Measurements from ENCODE around the gene PANK1.
"Not testable (repeated sequence)": the region's sequence is repeated elsewhere in the genome, so short reads cannot be mapped to it uniquely, and the experiment has no call there.

Gene PANK1

DNA sequence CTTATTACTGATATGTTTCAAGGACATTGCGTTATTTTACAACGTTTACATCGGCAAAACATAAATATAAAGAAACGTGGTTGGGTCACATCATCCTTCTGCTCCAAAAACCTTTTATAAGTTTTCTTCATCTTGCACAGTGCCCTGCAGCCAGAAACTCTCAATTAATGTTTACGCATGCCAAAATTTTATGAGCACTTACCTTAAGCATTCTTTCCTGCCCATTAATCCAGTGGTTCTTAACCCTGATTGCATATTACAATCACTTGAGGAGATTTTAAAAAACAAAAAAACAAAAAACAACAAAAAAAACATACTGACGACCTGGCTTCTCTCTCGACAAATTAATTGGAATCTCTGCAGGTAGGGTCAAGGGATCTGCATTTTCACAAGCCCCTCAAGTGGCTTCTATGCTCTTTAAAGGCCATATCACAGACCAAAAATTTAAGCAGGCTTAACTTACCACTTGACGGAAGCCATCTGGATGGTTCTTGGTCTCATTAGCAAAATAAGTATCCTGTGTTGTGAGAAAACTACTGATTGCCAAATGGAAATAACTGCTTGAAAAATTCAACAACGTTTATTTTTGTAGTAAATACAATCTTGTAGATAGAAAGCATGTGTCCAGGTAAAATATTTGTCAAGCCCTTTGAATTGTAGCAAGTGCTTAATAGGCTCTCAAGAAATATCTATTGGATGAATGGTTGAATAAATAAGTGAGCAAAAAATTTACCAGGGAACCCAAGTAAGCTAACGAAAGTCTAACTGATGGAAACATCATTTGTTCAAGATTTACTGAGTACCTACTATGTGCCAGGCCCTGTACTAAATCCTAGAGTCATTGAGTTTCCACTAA, 78.7 kb downstream of the PANK1 start:
- no peak for DNase-seq

DNA sequence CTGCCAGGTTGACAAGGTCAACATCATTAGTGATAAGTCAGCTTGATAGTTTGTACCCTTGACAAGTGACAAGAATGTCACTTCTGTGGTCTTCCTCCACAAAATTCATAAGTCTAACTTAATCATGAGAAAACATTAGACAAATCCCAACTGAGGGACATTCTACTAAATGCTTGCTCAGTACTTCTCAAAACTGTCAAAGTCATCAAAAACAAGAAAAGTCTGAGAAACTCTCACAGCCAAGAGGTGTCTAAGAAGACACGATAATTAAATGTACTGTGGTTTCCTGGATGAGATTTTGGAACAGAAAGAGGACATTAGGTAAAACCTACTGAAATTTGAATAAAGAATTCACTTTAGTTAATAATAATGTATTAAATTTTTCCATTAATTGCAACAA, 79.9 kb downstream of the PANK1 start:
- no peak for DNase-seq

DNA sequence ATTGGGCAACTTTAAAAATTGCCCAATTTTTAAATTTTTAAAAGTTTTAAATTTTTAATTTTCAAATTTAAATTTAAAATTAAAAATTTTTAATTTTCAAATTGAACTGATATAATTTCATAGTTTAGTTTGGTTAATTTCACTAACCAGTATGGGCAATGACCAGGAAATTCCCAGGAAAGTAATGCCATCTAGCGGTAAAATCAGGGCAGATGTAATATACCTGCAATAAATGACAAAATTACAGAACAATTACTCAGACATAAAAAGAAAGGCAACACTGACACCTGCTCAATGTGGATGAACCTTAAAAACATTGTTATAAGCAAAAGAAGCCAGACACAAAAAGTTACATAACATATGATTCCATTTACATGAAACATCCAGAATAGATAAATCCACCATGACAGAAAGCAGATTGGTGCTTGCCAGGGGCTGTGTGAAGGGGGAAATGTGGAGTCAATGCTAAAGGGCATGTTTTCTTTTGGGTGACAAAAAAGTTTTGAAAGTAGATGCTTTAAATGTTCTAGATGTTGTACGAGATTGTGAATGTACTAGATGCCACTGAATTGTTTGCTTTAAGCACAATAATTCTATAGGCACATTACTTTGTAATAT, 81.1 kb downstream of the PANK1 start:
- DNase-seq = no peak

DNA sequence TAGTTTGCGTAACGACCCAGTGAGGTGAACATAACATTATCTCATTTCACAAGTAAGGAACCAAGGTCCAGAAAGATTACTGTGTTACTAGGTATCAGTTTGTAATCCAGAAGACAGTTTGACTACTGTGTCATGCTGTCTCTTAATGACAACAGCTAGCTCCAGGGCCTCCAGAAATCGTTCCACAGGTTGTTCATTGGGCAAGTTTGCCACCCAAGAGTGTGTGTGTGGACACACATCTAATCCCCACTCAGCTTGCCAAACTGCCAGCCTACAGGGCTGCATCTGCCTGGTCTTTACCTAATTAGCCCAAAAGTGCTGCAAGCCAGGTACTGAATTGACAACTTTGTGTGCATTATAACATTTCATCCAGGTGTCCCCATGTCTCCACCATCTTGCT, 81.7 kb downstream of the PANK1 start:
- no peak for DNase-seq

DNA sequence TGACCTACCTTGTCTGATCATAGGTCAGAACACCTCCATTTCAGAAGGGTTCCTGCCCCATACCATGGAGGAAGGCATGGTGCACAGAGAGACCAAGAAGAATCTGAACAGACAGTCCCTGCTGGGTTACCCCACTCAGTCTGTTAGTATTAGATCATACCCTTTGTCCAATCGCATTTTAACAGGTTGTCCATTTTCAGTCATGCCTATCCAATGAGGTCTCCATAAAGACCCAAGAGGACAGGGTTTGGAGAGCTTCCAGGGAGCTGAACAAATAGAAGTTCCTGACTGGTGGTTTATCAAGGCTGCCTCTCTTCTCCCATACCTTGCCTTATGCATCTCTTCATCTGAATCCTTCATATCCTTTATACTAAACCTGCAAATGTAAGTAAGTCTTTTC, 88.4 kb downstream of the PANK1 start:
- DNase-seq = no peak

DNA sequence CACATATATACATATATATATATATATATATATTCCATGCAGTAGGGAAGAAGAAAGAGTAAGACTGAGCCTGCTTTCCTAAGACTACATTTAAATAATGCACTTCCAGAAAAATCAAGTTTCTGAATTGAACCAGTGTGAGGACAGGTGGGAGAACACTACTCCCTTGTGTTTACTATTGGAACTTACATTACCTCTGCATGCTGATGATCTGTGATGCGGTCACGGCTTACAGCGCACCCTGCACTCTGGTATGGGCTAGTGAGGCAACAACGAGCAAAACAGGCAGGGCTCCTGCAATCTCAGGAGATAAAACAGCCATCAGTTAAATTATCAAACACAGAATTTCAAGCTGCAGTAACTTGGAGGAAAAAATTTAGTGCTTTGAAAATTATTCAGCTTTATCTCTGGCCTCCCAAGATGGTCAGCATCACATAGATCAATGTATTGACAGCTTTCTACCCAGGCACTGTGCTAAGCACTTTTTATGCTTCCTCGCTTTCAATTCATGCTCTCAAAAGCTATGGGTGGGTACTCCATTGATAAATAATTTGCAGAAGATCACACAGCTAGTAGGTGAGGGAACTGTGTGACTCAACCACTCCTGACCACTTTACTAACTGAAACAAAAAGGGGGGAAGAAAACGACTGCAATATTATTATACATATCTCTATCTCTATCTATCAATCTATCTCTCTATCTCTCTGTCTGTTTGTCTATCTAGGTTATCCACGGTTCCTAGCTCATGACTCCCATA, 89.2 kb downstream of the PANK1 start:
- DNase-seq = no peak

DNA sequence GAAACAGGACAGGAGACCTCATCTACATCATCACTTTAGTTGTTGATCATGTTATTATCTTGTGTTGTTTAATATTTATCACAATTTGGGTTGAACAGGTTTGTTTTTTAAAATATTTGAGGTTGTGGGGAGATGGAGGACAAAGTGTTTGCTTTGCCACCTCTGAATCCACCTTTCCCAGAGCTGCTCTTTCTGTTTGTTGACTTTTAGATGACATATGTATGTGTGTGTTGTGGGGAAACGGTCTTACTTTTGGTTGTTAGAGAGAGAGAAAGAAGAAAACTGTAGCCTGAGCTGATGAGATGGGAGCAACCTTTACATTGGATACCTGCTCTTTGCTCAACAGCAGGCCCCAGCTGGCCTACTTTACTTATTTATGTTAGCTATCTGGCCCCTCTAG, 90.6 kb downstream of the PANK1 start:
- no peak for DNase-seq

DNA sequence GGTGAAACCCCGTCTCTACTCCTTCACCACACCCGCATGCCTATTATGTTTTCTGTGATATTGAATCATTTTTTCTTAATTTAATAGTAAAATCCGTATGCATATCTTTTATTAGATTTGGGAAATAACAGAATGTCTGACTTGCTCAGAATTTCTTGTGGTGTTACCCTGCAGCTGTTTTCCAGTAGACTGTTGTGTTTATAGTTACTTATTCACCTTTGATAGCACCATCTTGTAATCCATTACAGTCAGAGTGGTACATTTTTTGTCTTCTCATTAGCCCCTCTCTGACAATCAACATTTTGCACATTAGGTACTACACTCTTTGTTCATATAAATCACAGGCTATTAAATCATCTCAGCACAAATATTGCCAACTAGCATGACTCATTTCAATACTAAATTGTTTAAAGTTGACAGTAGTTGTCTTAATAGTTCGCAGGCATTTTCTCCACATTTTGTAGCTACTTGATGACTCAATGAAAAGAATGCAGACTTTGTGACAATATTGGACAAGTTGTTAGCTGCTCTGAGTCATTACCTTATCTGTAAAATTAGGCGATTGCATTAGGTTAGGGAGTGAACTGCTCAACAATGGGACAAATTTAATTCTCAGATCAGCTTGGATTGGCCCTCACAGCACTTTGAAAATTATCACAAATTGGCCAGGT, 91.8 kb downstream of the PANK1 start:
- no peak for DNase-seq

DNA sequence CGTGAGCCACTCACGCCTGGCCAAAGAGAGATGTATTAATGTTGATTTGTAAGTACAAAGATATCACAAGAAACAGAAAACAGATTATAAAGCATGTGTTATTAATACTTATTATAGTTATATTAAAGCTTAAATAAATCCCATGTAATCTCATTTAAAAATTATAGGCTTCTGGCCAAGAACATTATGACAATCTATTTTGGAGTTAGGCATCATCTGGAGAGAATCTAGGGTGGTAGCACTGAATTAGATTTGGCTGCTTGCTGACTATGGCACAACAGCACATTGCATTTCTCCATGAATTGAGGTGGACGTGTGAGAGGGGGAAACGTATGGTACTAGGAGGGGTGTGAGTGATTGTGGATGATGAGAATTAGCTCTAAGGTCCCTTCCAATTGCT, 92.8 kb downstream of the PANK1 start:
- no peak for DNase-seq

DNA sequence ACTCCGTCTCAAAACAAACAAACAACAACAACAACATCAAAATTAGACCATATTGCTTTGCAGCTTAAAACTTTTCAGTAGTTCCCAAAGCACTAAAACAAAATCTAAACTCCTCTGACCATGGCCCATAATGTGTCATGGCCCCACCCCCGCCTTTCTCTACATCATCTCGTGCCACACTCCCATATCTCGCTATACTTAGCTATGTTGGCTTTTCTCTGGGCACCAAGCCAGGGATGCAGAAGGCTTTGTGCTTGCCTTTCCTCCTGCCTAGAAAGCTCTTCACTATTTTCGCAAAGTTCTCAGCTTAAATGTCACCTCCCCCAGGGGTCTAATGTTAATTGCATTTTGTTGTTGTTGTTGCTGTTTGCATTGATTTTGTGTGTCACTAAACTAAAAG, 94.5 kb downstream of the PANK1 start:
- DNase-seq = no peak

DNA sequence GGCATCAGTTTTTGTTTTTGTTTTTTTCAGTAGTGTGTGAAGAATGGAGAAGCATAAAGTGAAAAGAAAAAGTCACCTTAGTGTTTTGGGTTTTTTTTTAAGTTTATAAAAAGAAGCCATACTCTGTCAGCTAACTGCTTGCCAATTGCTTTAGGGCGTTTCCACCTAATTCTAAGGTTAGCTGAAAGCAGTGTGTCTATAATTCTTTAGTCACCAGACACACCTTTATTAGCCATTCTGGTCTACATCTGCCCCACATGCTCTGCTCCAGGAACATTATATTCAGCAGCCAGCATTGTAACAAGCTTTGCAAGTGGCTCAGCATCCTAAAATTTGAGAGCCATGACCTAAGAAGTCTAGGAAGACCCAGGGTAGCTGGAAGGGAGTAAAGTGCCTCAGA, 95.5 kb downstream of the PANK1 start:
- DNase-seq = no peak

DNA sequence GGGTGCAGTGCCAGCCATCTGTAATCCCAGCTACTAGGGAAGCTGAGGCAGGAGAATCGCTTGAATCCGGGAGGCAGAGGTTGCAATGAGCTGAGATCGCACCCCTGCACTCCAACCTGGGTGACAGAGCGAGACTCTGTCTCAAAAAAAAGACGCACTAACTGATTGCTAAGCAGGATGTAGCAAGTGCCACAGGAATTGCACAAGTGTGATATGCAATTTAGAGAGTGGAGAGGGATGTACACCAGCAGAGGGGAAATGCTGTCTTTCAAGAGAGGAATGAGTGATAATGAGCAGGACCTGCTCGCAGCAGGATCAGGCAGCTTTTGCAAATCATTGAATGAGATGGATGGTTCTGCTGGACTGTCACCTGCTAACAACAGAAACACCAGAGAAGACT, 96.4 kb downstream of the PANK1 start:
- DNase-seq = no peak

DNA sequence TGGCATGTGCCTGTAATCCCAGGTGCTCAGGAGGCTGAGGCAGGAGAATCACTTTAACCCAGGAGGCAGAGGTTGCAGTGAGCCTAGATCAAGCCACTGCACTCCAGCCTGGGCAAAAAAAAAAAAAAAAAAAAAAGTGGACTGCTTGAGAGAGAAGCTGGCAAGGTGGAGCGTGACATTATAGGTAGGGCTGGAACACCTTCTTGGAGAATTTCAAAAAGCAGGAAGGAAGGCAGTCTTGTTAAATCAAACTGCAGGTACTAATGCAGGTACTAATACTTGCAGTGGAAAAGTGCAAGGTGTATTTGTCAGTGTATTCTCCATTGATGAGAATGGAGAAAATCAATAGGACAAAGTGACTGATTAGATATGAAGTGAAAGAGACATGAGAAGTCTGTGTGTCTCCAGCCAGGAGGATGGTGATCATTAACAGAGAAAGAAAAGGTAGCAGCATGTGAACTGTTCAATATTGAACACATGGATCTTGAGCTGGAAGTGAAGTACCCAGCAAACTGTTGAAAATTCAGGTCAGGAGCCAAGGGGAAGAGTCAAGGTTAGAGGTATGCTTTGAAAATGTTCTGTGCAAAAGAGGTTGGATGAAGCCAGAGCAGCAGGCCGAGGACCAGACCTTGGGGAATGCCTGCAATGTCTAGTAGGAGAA, 97.1 kb downstream of the PANK1 start:
- no peak for DNase-seq

DNA sequence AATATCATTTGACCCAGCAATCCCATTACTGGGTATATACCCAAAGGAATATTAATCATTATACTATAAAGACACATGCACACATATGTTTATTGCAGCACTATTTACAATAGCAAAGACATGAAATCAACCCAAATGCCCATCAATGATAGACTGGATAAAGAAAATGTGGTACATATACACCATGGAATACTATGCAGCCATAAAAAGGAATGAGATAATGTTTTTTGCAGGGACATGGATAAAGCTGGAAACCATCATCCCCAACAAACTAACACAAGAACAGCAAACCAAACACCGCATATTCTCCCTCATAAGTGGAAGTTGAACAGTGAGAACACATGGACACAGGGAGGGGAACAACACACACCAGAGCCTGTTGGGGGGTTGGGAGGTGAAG, 98.4 kb downstream of the PANK1 start:
- DNase-seq = not testable (repeated sequence)

DNA sequence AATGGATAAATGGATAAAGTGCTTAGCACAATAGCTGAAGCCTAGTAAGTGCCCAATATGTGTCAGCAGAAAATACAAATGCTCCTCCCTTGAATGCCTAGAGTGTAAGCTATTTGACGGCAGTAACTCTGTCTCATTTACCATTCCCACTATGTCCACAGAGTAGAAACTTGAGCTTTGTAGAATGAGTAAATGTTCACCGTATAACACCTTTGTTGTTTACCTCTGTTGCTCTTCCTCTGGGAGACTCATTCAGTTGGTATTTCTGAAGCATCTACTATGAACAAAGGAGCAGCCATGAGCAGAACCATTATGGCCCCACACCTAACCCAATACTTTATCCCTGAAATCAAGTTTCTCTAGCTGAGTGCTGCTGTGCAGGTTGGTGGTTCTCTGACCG, 101.2 kb downstream of the PANK1 start:
- no peak for DNase-seq

DNA sequence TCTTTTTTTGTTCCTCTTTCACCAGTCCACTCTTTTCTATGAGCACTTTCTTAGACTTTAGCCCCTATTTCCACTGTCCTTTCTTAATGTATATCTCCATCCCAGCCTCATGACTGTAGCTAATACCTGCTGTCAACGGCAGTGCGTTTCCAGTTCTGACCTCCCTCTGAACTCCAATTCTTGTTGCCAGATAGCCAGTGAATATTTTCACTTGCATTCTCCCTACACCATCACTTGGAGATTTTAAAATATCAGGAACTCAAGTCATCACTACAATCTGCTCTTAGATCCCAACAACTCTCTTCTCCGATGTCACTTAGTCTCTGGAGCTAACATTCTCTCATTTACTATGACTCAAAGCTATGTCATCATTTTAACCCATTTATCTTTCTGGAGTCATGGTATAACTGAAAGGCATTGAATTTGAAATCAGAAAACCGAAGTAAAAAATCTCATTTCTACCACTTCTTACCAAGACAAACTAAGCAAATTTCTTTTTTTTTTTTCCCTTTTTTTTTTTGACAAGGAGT, 104.6 kb downstream of the PANK1 start:
- no peak for DNase-seq

DNA sequence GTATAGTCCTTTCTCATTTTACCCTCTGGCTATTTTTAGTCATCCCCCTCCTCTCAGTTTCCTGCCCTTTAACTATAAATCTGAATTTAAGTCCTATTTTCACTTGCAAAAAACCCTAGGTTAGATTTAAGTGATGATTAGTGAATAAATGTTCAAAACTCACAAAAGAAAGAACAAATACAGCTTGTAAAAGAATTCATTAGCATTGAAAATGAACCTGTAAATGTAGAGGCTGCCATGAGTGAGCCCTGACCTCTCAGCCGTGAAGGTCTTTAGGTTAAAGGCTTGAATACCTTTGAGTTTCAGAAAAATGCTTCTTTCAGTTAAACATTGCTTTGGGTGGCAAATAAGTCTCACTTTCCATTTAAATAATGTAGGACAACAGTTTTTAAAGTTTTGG, 107.7 kb downstream of the PANK1 start:
- DNase-seq = no peak

DNA sequence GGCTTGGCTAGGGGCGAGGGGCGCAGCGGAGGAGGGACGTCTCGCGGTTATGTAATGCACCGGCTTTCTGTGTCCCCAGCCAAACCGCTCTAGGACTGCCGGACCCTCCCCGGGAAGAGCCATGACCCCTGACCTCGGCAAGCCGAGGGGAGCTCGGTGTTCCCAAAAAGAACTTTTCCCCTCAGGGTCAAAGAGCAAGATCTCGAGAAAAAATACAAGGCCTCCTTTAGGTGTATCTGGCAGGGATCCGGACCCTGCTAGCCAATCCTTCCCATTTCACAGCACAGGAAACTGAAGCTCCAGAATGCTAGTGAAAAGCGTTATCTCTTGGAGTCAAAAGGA, 109.1 kb downstream of the PANK1 start:
- no peak for DNase-seq

DNA sequence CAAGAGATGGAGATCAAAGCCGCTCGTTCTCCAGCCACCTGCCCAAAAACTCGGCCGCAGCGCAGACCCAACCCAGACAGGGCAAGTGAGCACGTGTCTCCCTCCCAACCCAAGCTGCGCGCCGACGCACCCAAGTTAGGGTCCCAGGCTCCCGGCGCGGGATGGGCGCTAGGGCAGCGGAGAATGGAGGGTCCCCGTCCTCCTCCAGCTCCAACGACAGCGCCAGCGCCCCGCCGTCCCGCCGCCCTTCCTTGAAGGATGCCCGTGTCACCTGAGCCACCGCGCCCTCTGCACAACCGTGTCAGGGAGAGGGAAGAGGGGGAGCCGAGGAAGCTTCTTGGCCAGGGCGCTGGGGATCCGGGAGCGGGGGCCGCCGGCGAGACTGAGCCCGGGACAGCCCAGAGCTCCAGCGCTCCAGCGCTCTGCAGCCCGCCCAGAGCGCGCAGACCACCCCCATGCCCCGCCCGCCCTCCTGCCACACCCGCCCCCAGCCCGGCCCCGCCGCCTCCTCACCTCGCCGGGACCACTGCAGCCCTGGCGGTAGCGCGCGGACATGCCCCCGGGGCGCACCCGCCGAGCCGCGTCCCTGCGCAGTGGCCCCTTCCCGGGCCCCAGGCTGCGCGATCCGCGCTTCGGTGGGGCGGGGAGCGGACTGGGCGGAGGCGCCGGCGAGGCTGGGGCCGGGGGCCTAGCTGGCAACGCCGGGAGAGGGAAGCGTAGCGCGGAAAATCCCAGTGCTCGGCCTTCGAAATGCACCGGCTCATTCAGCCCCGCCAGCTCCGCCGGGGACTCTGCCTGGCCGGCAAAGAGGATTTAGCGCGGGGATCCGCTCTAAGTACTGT, 109.7 kb downstream of the PANK1 start, which contains the start of gene SLC16A12:
TSS of gene SLC16A12 (minus strand) at position 424 of the 842 bp plus-strand sequence. CDS start 73,016 bp downstream, outside the sequence.
- no peak for DNase-seq

DNA sequence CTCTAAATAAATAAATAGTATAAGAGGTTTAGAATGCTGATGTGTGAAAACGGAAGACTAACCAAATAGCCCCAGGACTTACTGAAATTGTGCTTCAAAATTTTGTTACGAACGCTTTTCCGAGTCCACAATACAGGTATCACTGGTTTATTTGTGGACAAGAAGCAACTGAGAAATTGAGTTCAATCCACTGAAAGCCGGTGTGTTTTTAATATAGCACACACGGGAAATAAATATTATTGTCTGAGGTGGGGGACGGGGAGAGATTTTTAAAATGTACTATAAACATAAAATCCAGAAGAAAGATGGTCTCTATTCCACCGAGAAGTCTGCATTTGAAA, 110.2 kb downstream of the PANK1 start:
- DNase-seq = no peak

Measured in activated CD8-positive, alpha-beta memory T cell treated with anti-CD3 and anti-CD28 coated beads, Interleukin-2, amount 50 U/mL, for 4 hours (primary cell).